Hepatic stellate cell (primary cell): ENCODE measurements around the gene CHAF1B.

Experiments
- DNase-seq: peaks from one replicate; pipeline ENCODE4 v3.0.0; 2011; ENCODE audit warnings: low spot score

The CHAF1B gene

DNA sequence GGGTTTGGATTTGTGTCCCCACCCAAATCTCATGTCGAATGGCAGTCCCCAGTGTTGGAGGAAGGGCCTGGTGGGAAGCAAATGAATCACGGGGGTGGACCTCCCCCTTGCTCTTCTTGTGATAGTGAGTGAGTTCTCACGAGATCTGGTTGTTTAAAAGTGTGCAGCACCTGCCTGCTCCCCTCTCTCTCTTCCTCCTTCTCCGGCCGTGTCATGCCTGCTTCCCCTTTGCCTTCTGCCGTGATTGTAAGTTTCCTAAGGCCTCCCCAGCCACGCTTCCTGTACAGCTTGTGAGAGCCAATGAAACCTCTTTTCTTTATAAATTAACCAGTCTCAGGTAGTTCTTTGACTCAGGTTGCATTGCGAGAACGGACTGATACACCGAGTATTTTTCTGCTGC is 78.8 kb downstream of the CHAF1B start:
- no peak for DNase-seq

DNA sequence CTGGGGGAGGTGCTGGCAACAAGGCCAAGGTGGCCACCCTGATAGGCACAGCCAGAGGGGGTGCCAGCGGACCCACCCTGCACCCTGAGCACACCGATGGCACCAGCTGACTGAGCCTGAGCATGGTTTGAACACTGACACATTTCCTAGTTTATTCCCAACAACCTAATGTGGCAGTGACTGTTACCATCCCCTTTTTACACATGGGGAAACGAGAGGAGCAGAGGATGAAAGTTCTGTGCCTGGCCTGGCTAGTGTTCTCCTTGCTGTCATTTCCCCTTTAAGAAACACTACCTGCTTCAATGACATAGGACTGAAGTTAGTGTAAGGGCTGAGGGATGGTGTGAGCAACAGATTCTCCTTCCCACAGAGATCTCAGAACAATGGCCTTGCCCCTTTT is 79.4 kb downstream of the CHAF1B start:
- no peak for DNase-seq

GRCh38 chr21:36465478-36465877 is 80.3 kb downstream of the CHAF1B start:
- DNase-seq = no peak

DNA sequence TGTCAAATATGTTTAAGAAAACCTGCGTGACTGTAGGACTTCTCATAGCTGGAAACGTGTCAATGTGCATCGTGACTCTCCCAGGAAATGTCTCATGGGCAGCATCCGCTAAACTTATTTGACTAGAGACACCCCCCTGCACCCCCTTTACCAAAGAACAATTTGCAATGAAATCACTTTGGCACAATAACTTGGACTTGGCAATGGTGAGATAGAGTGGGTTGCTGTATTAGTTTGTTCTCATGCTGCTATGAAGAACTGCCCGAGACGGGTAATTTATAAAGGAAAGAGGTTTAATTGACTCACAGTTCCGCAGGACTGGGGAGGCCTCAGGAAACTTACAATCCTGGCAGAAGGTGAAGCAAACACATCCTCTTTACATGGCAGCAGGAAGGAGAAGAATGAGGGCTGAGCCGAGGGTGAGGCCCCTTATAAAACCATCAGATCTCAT is 80.9 kb downstream of the CHAF1B start:
- DNase-seq = no peak
